GM19372 (cell line): Measurements from ENCODE around the gene TSPEAR.
"Not testable (repeated sequence)": the region's sequence is repeated elsewhere in the genome, so short reads cannot be mapped to it uniquely, and the experiment has no call there.

ENCODE experiments used
- ATAC-seq: cut with Tn5 transposase; IDR thresholded peaks from one replicate; pipeline ENCODE4 v1.9.1; 2021; ENCODE audit warnings: mild to moderate bottlenecking, low read depth, moderate library complexity; ENCODE audit not compliant: unreplicated experiment

Gene TSPEAR

GRCh38 chr21:44558329-44558675 is 153.1 kb downstream of the TSPEAR start:
- not testable (repeated sequence) for ATAC-seq

GRCh38 chr21:44557491-44558328 is 153.7 kb downstream of the TSPEAR start:
- no peak for ATAC-seq

GRCh38 chr21:44556879-44557278 is 154.5 kb downstream of the TSPEAR start:
- no peak for ATAC-seq

- ATAC-seq, result no peak
These were observed 156.0 kb downstream of the TSPEAR start for GRCh38 chr21:44555200-44555875.

GRCh38 chr21:44552681-44553080 is 158.7 kb downstream of the TSPEAR start:
- no peak for ATAC-seq

GRCh38 chr21:44552136-44552535 is 159.2 kb downstream of the TSPEAR start:
- ATAC-seq, result no peak

- ATAC-seq, result no peak
These were observed 159.9 kb downstream of the TSPEAR start, which contains the start of gene KRTAP10-2 for GRCh38 chr21:44551340-44551961. Gene KRTAP10-2 (minus strand): TSS chr21:44551505. CDS start chr21:44551458, 47 bp downstream.

GRCh38 chr21:44550807-44551206 is 160.6 kb downstream of the TSPEAR start:
- no peak for ATAC-seq

GRCh38 chr21:44550285-44550684 is 161.1 kb downstream of the TSPEAR start:
- not testable (repeated sequence) for ATAC-seq

- no peak for ATAC-seq
These were observed 161.7 kb downstream of the TSPEAR start for GRCh38 chr21:44549525-44550211.

GRCh38 chr21:44548922-44549321 is 162.4 kb downstream of the TSPEAR start:
- no peak for ATAC-seq

- ATAC-seq, result no peak
These were observed 163.0 kb downstream of the TSPEAR start for GRCh38 chr21:44548381-44548780.

GRCh38 chr21:44547656-44548331 is 163.6 kb downstream of the TSPEAR start:
- no peak for ATAC-seq

GRCh38 chr21:44544566-44544965 is 166.8 kb downstream of the TSPEAR start:
- ATAC-seq, result no peak

- no peak for ATAC-seq
These were observed 168.7 kb downstream of the TSPEAR start for GRCh38 chr21:44542716-44543115.

- no peak for ATAC-seq
These were observed 170.6 kb downstream of the TSPEAR start for GRCh38 chr21:44540741-44541288.

- ATAC-seq, result no peak
These were observed 171.2 kb downstream of the TSPEAR start, which contains the start of gene KRTAP10-1 for GRCh38 chr21:44539991-44540666. Gene KRTAP10-1 (minus strand): TSS chr21:44540195. CDS start chr21:44540150, 45 bp downstream.

GRCh38 chr21:44539046-44539445 is 172.3 kb downstream of the TSPEAR start:
- ATAC-seq, result no peak
